MM.1S (cell line): ENCODE measurements around the gene GPR26.

Experiments used
- EZH2 ChIP-seq: fragments of 300-600 bp; sonication (generic); optimal IDR thresholded peaks from 2 replicates; pipeline ENCODE3; 2017; ENCODE audit warnings: low read depth, mild to moderate bottlenecking, antibody characterized with exemption, low read length, mixed read lengths
- TF ChIP-seq, protein P1 (sequence below): fragments of 300-600 bp; sonication (generic); IDR thresholded peaks from 2 replicates; pipeline ENCODE4 v1.5.1; 2016; ENCODE audit warnings: antibody characterized with exemption, low read length, mixed read lengths

DNA sequence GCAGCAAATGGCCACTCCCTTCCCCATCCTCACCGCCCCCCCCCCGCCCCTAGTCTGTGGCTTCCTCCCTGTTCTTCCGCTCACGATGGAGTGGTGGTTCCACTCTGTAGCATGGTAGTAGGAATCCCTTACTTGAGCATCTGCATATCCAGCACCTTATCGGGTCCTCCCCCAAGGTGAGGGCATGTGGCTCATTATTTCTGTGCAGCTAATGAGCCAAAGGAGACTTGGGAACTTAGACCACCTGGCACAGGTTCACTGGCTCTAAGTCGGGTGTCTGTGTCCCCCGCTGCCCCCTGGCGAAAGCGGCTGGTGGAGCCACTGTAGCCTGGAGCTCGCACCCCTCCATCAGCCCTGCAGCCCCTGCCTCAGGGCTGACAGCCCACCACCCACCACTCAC is 22.8 kb upstream of the GPR26 start:
- TF ChIP-seq, protein P1, sequence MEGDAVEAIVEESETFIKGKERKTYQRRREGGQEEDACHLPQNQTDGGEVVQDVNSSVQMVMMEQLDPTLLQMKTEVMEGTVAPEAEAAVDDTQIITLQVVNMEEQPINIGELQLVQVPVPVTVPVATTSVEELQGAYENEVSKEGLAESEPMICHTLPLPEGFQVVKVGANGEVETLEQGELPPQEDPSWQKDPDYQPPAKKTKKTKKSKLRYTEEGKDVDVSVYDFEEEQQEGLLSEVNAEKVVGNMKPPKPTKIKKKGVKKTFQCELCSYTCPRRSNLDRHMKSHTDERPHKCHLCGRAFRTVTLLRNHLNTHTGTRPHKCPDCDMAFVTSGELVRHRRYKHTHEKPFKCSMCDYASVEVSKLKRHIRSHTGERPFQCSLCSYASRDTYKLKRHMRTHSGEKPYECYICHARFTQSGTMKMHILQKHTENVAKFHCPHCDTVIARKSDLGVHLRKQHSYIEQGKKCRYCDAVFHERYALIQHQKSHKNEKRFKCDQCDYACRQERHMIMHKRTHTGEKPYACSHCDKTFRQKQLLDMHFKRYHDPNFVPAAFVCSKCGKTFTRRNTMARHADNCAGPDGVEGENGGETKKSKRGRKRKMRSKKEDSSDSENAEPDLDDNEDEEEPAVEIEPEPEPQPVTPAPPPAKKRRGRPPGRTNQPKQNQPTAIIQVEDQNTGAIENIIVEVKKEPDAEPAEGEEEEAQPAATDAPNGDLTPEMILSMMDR: no peak
- no peak for TF ChIP-seq EZH2
